ENCODE results near the gene BMP6.

Gene BMP6

GRCh38 chr6:7904654-7905319 is 178.9 kb downstream of the BMP6 start:
- DNase-seq = no peak

- DNase-seq = no peak
Observed at GRCh38 chr6:7905416-7905815, 179.5 kb downstream of the BMP6 start.

- no peak for DNase-seq
Observed at GRCh38 chr6:7906741-7907140, 180.8 kb downstream of the BMP6 start.

GRCh38 chr6:7907159-7907558 is 181.3 kb downstream of the BMP6 start:
- DNase-seq = no peak

- peak; percentile 82 for DNase-seq
Observed at GRCh38 chr6:7909323-7910276, 183.7 kb downstream of the BMP6 start.

GRCh38 chr6:7910298-7910653 is 184.4 kb downstream of the BMP6 start:
- DNase-seq = peak; percentile 34

GRCh38 chr6:7910654-7911344 is 184.9 kb downstream of the BMP6 start, which contains the start of gene TXNDC5:
TSS of gene TXNDC5 (minus strand) at chr6:7910788. CDS start at chr6:7910776, 12 bp downstream.
- DNase-seq = peak; percentile 80

GRCh38 chr6:7911345-7911725 is 185.4 kb downstream of the BMP6 start:
- DNase-seq = no peak

GRCh38 chr6:7912024-7912423 is 186.1 kb downstream of the BMP6 start:
- no peak for DNase-seq

- no peak for DNase-seq
Observed at GRCh38 chr6:7912736-7913517, 187.0 kb downstream of the BMP6 start.

GRCh38 chr6:7914311-7914710 is 188.4 kb downstream of the BMP6 start:
- DNase-seq = no peak

GRCh38 chr6:7914991-7915789 is 189.3 kb downstream of the BMP6 start:
- no peak for DNase-seq

GRCh38 chr6:7916959-7917358 is 191.1 kb downstream of the BMP6 start:
- no peak for DNase-seq

- no peak for DNase-seq
Observed at GRCh38 chr6:7917729-7918128, 191.8 kb downstream of the BMP6 start.

- no peak for DNase-seq
Observed at GRCh38 chr6:7918403-7918802, 192.5 kb downstream of the BMP6 start.

GRCh38 chr6:7919871-7920270 is 194.0 kb downstream of the BMP6 start:
- no peak for DNase-seq

GRCh38 chr6:7920425-7920824 is 194.5 kb downstream of the BMP6 start:
- no peak for DNase-seq

- no peak for DNase-seq
Observed at GRCh38 chr6:7921046-7921445, 195.1 kb downstream of the BMP6 start.

- no peak for DNase-seq
Observed at GRCh38 chr6:7921632-7922092, 195.8 kb downstream of the BMP6 start.

GRCh38 chr6:7922596-7922995 is 196.7 kb downstream of the BMP6 start:
- DNase-seq = no peak

GRCh38 chr6:7924867-7925266 is 199.0 kb downstream of the BMP6 start:
- no peak for DNase-seq
